Measurements from ENCODE around the gene NKX6-2.

GRCh38 chr10:132735923-132736391, 50.0 kb downstream of the NKX6-2 start:
- TF ChIP-seq, protein P1, sequence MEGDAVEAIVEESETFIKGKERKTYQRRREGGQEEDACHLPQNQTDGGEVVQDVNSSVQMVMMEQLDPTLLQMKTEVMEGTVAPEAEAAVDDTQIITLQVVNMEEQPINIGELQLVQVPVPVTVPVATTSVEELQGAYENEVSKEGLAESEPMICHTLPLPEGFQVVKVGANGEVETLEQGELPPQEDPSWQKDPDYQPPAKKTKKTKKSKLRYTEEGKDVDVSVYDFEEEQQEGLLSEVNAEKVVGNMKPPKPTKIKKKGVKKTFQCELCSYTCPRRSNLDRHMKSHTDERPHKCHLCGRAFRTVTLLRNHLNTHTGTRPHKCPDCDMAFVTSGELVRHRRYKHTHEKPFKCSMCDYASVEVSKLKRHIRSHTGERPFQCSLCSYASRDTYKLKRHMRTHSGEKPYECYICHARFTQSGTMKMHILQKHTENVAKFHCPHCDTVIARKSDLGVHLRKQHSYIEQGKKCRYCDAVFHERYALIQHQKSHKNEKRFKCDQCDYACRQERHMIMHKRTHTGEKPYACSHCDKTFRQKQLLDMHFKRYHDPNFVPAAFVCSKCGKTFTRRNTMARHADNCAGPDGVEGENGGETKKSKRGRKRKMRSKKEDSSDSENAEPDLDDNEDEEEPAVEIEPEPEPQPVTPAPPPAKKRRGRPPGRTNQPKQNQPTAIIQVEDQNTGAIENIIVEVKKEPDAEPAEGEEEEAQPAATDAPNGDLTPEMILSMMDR (IDR thresholded peaks at IDR 0.05; ENCODE audit: low read depth, low read length), result no peak
- TF ChIP-seq EZH2phosphoT487 (IDR thresholded peaks at IDR 0.05; ENCODE audit: low read depth), result no peak

All from OCI-LY3 (cell line).